ENCODE data around the gene PUM2. TPM values are rescaled to one million over a fixed set of nuclear protein-coding genes. Genes with fewer than 3 reads are reported as not detected.
A peak's percentile ranks its signal among the peaks of the same experiment; 100 is the strongest.
"Not testable (repeated sequence)": the region's sequence is repeated elsewhere in the genome, so short reads cannot be mapped to it uniquely, and the experiment has no call there.

PUM2 gene
- total RNA-seq, 1 donor: 88.3 TPM

GRCh38 chr2:20294231-20294630, 56.4 kb downstream of the PUM2 start:
- no peak for DNase-seq (ENCODE audit: low read depth in 2 of 3, low spot score in 2 of 3)

- DNase-seq (ENCODE audit: low read depth in 2 of 3, low spot score in 2 of 3): no peak
Observed at GRCh38 chr2:20292984-20293383, 57.7 kb downstream of the PUM2 start.

GRCh38 chr2:20291846-20292408, 58.7 kb downstream of the PUM2 start:
- DNase-seq (ENCODE audit: low read depth in 2 of 3, low spot score in 2 of 3): no peak

GRCh38 chr2:20291106-20291564, 59.5 kb downstream of the PUM2 start:
- DNase-seq (ENCODE audit: low read depth in 2 of 3, low spot score in 2 of 3): peak in 2 of 3 donors; percentile 73 to 78

- DNase-seq (ENCODE audit: low read depth in 2 of 3, low spot score in 2 of 3): no peak
Observed at GRCh38 chr2:20288642-20289340, 61.9 kb downstream of the PUM2 start.

GRCh38 chr2:20282916-20283592, 67.6 kb downstream of the PUM2 start:
- DNase-seq (ENCODE audit: low read depth in 2 of 3, low spot score in 2 of 3): no peak

GRCh38 chr2:20281876-20282275, 68.8 kb downstream of the PUM2 start:
- DNase-seq (ENCODE audit: low read depth in 2 of 3, low spot score in 2 of 3): no peak

GRCh38 chr2:20273042-20273441, 77.6 kb downstream of the PUM2 start:
- DNase-seq (ENCODE audit: low read depth in 2 of 3, low spot score in 2 of 3): no peak

- DNase-seq (ENCODE audit: low read depth in 2 of 3, low spot score in 2 of 3): not testable (repeated sequence)
Observed at GRCh38 chr2:20268317-20268716, 82.3 kb downstream of the PUM2 start.

GRCh38 chr2:20267529-20267928, 83.1 kb downstream of the PUM2 start:
- DNase-seq (ENCODE audit: low read depth in 2 of 3, low spot score in 2 of 3): no peak

- no peak for DNase-seq (ENCODE audit: low read depth in 2 of 3, low spot score in 2 of 3)
Observed at GRCh38 chr2:20264629-20265028, 86.0 kb downstream of the PUM2 start.

GRCh38 chr2:20257411-20257810, 93.2 kb downstream of the PUM2 start:
- DNase-seq (ENCODE audit: low read depth in 2 of 3, low spot score in 2 of 3): no peak

GRCh38 chr2:20254731-20255130, 95.9 kb downstream of the PUM2 start:
- no peak for DNase-seq (ENCODE audit: low read depth in 2 of 3, low spot score in 2 of 3)

GRCh38 chr2:20250436-20250835, 100.2 kb downstream of the PUM2 start:
- no peak for DNase-seq (ENCODE audit: low read depth in 2 of 3, low spot score in 2 of 3)

GRCh38 chr2:20249170-20249569, 101.5 kb downstream of the PUM2 start:
- no peak for DNase-seq (ENCODE audit: low read depth in 2 of 3, low spot score in 2 of 3)

GRCh38 chr2:20247084-20247483, 103.6 kb downstream of the PUM2 start:
- no peak for DNase-seq (ENCODE audit: low read depth in 2 of 3, low spot score in 2 of 3)

GRCh38 chr2:20243637-20244036, 107.0 kb downstream of the PUM2 start:
- DNase-seq (ENCODE audit: low read depth in 2 of 3, low spot score in 2 of 3): not testable (repeated sequence)

- peak in 1 of 3 donors; percentile 31 for DNase-seq (ENCODE audit: low read depth in 2 of 3, low spot score in 2 of 3)
Observed at GRCh38 chr2:20242727-20243377, 107.8 kb downstream of the PUM2 start.

- peak in 2 of 3 donors; percentile 2 to 50 for DNase-seq (ENCODE audit: low read depth in 2 of 3, low spot score in 2 of 3)
Observed at GRCh38 chr2:20241973-20242726, 108.5 kb downstream of the PUM2 start.

- DNase-seq (ENCODE audit: low read depth in 2 of 3, low spot score in 2 of 3): not testable (repeated sequence)
Observed at GRCh38 chr2:20240291-20240690, 110.4 kb downstream of the PUM2 start.

- no peak for DNase-seq (ENCODE audit: low read depth in 2 of 3, low spot score in 2 of 3)
Observed at GRCh38 chr2:20236496-20236895, 114.1 kb downstream of the PUM2 start.

All from hematopoietic multipotent progenitor cell (in vitro differentiated cells).